Keratinocyte (primary cell): Measurements from ENCODE around the gene ZNF423. TPM values are rescaled to one million over a fixed set of nuclear protein-coding genes. Genes with fewer than 3 reads are reported as not detected.

ENCODE experiments used
- DNase-seq: peaks from one replicate; pipeline ENCODE4 v3.0.0-alpha.2; 2011; ENCODE audit warnings: low read depth, missing footprints, low spot score
- FAIRE-seq: peaks from 2 replicates; lab custom pipeline; 2011; peaks lifted over from hg19 to GRCh38; lab: Jason Lieb, UNC
- H2AFZ ChIP-seq: 2 replicates; pipeline ENCODE4 v1.6.0; 2012; ENCODE audit warnings: low read length, control low read depth, inconsistent platforms; ENCODE audit not compliant: control insufficient read depth
- H3K27ac ChIP-seq: 2 replicates; pipeline ENCODE4 v1.5.1; 2011; ENCODE audit warnings: low read length; ENCODE audit not compliant: control insufficient read depth, insufficient read depth
- H3K27me3 ChIP-seq: 3 replicates; pipeline ENCODE4 v1.6.0; 2011; ENCODE audit warnings: low read length; ENCODE audit not compliant: control insufficient read depth, insufficient read depth; ENCODE audit errors: extremely low read depth
- H3K36me3 ChIP-seq, 2 experiments: 2 replicates in 1 of 2; 3 replicates in 1 of 2; pipeline ENCODE4 v1.5.1; 2011; ENCODE audit warnings: low read length in 2 of 2, mild to moderate bottlenecking in 1 of 2; ENCODE audit not compliant: control insufficient read depth in 2 of 2, insufficient read depth in 2 of 2; ENCODE audit errors: extremely low read depth in 1 of 2
- H3K4me1 ChIP-seq: 3 replicates; pipeline ENCODE4 v1.5.1; 2011; ENCODE audit warnings: low read length; ENCODE audit not compliant: control insufficient read depth, insufficient read depth; ENCODE audit errors: extremely low read depth
- H3K4me2 ChIP-seq: 3 replicates; pipeline ENCODE4 v1.6.0; 2011; ENCODE audit warnings: low read depth, low read length; ENCODE audit not compliant: control insufficient read depth, insufficient read depth; ENCODE audit errors: extremely low read depth
- H3K4me3 ChIP-seq, 3 experiments: fragments of 200-600 bp in 1 of 3; sonication (generic) in 1 of 3; 2 replicates in 2 of 3; 3 replicates in 1 of 3; pipeline ENCODE4 v1.5.1; 2011 to 2016; ENCODE audit warnings: low read length in 3 of 3, mild to moderate bottlenecking in 3 of 3, control low read depth in 2 of 3, inconsistent platforms in 1 of 3, low read depth in 1 of 3, mixed read lengths in 1 of 3, mixed run types in 1 of 3, moderate library complexity in 1 of 3; ENCODE audit not compliant: control insufficient read depth in 2 of 3, insufficient read depth in 2 of 3; ENCODE audit errors: extremely low read depth in 1 of 3
- H3K79me2 ChIP-seq: 2 replicates; pipeline ENCODE4 v1.6.0; 2012; ENCODE audit warnings: low read length; ENCODE audit not compliant: control insufficient read depth, insufficient read depth
- H3K9ac ChIP-seq: 3 replicates; pipeline ENCODE4 v1.6.0; 2011; ENCODE audit warnings: low read length; ENCODE audit not compliant: control insufficient read depth, insufficient read depth; ENCODE audit errors: extremely low read depth
- H3K9me1 ChIP-seq: 3 replicates; pipeline ENCODE4 v1.6.0; 2011; ENCODE audit warnings: low read length; ENCODE audit not compliant: control insufficient read depth, insufficient read depth; ENCODE audit errors: extremely low read depth
- H3K9me3 ChIP-seq: 2 replicates; pipeline ENCODE4 v1.5.1; 2012; ENCODE audit warnings: low read depth, low read length; ENCODE audit not compliant: control insufficient read depth
- H4K20me1 ChIP-seq: 3 replicates; pipeline ENCODE4 v1.6.0; 2011; ENCODE audit warnings: low read length; ENCODE audit not compliant: control insufficient read depth, insufficient read depth; ENCODE audit errors: extremely low read depth
- EZH2 ChIP-seq: IDR thresholded peaks from one replicate; pipeline ENCODE4 v1.6.1; 2012; ENCODE audit warnings: inconsistent platforms, mild to moderate bottlenecking, low read length, moderate library complexity
- dilution Hi-C: fragments of 300-500 bp; cut with MboI; formaldehyde crosslinking; loops from one replicate; pipeline ENCODE4 v1.7.0; 2020; ENCODE audit warnings: low sequenced_read_pairs; ENCODE audit not compliant: extremely low pct_ligation_motif_present
- polyA plus RNA-seq, 5 experiments: library from polyadenylated mRNA; depleted of rRNA in 3 of 5; stranded (reverse) in 3 of 5; stranded (forward) in 1 of 5; unstranded in 1 of 5; fragments of >200 nt; gene quantifications; 1 replicate in 1 of 5; 2 replicates in 3 of 5; 3 replicates in 1 of 5; pipeline versions ENCODE4 v1.2.1 to v1.2.3, GENCODE V29; 2011 to 2012; ENCODE audit warnings: missing spikeins in 2 of 5, low read depth in 1 of 5, low replicate concordance in 1 of 5
- TF ChIP-seq, protein P1 (sequence below), 3 experiments: IDR thresholded peaks in 1 of 3; conservative IDR thresholded peaks in 1 of 3; optimal IDR thresholded peaks in 1 of 3; 2 replicates in 2 of 3; 3 replicates in 1 of 3; pipeline versions ENCODE3 to v1.5.1; 2011; ENCODE audit warnings: low read length in 3 of 3, mild to moderate bottlenecking in 3 of 3, moderate library complexity in 2 of 3, control low read depth in 1 of 3, inconsistent platforms in 1 of 3; ENCODE audit not compliant: insufficient read depth in 2 of 3; ENCODE audit errors: extremely low read depth in 1 of 3

The ZNF423 gene
- polyA plus RNA-seq, 1 donor (not counting 4 experiments of a cell fraction or from before 2014, with no cell fraction given) = 0.05 TPM

DNA sequence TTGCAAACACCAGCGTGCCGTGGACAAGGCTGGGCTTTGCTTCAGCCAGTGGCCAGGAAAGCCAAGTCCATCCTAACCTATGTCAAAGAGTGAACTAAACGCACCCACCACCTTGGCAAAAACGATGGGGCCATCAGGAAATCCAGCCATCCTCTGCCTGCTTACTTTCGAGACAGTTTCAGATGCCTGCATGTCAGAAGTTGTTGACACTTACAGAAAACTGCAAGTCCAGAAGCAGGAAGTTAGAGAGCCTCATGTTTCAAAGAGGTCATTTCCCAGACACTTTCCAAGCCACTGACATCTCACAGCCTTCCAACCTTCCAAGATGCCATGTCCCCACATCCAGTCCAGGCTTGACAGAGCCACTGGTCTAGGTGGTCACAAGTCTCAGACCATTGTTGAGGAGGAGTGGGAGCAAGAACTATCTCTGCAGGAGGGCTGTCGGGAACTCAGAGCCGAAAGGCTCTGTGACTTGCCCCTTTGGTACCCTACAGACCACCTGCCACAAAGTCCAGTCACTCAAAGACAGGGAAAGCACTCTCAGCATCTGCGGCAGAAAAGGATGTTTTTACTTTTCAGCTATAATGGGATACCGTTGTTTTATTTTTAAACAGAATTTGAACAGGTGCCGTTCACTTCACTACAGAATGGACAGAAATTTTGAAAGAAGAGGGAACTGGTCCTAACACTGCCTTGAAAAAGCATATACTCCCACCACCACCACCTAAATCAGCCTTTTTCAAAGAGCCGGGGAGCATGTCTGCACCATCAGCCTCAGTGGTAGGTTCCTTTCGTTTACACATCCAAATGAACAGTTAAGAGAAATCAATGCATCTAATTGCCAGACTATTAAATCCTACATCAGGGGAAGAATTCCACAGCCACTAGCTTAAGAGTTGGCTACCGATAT is 5.1 kb downstream of the ZNF423 start:
- TF ChIP-seq, protein P1, sequence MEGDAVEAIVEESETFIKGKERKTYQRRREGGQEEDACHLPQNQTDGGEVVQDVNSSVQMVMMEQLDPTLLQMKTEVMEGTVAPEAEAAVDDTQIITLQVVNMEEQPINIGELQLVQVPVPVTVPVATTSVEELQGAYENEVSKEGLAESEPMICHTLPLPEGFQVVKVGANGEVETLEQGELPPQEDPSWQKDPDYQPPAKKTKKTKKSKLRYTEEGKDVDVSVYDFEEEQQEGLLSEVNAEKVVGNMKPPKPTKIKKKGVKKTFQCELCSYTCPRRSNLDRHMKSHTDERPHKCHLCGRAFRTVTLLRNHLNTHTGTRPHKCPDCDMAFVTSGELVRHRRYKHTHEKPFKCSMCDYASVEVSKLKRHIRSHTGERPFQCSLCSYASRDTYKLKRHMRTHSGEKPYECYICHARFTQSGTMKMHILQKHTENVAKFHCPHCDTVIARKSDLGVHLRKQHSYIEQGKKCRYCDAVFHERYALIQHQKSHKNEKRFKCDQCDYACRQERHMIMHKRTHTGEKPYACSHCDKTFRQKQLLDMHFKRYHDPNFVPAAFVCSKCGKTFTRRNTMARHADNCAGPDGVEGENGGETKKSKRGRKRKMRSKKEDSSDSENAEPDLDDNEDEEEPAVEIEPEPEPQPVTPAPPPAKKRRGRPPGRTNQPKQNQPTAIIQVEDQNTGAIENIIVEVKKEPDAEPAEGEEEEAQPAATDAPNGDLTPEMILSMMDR (optimal IDR thresholded peaks at IDR 0.05 in 1 of 3, IDR thresholded peaks at IDR 0.05 in 1 of 3, conservative IDR thresholded peaks at IDR 0.05 in 1 of 3; ENCODE audit: extremely low read depth in 1 of 3, insufficient read depth in 2 of 3, low read length in 3 of 3) = no peak
- no peak for TF ChIP-seq EZH2
- Histone ChIP-seq H2AFZ (no peak overlapping the region), H3K27me3 (peaks cover 28% of the 10 kb centered on the region), H3K4me3 (no peak overlapping the region), H3K36me3 (no peaks in the 10 kb centered on the region), H3K79me2 (no peaks in the 10 kb centered on the region), H3K4me2 (no peak overlapping the region), H3K9me3 (no peaks in the 10 kb centered on the region), H3K9me1 (no peaks in the 10 kb centered on the region), H3K9ac (no peak overlapping the region), H3K4me1 (no peaks in the 10 kb centered on the region), H4K20me1 (no peaks in the 10 kb centered on the region), H3K27ac (no peak overlapping the region)
- no peak for FAIRE-seq
- dilution Hi-C loops = no loop called here
- DNase-seq = no peak

DNA sequence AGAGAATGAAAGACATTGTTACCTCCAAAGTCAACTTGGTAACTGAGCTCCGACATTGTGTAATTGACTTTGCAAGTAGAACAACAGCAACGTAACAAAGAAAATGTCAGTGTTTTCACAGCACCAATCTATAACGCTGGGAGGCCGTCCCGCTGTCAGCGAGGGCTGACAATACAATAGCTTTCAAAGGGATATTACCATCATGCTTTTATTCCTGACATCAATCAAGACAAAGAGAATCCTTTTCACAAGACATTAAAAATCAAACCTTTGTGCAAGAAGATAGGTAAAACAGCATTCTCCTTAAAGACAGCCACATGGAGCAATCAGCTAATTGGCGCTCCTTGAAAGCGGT is 6.2 kb downstream of the ZNF423 start:
- DNase-seq (no peak), FAIRE-seq (no peak)
- dilution Hi-C loops = no loop called here
- TF ChIP-seq, protein P1 (optimal IDR thresholded peaks at IDR 0.05 in 1 of 3, IDR thresholded peaks at IDR 0.05 in 1 of 3, conservative IDR thresholded peaks at IDR 0.05 in 1 of 3; ENCODE audit: extremely low read depth in 1 of 3, insufficient read depth in 2 of 3, low read length in 3 of 3) = no peak
- TF ChIP-seq EZH2 = no peak
- no peaks in the 10 kb centered on the region for H3K36me3 ChIP-seq
- H3K27me3 ChIP-seq = peaks cover 27% of the 10 kb centered on the region
- H3K9me3 ChIP-seq = no peaks in the 10 kb centered on the region
- no peak overlapping the region for H2AFZ ChIP-seq
- H3K4me2 ChIP-seq = no peak overlapping the region
- H4K20me1 ChIP-seq = no peaks in the 10 kb centered on the region
- H3K9me1 ChIP-seq = no peaks in the 10 kb centered on the region
- no peaks in the 10 kb centered on the region for H3K79me2 ChIP-seq
- no peak overlapping the region for H3K27ac ChIP-seq
- H3K4me3 ChIP-seq = no peak overlapping the region
- H3K4me1 ChIP-seq = no peaks in the 10 kb centered on the region
- H3K9ac ChIP-seq = no peak overlapping the region
